ENCODE measurements around the gene ETV5.
"Not testable (repeated sequence)": the region's sequence is repeated elsewhere in the genome, so short reads cannot be mapped to it uniquely, and the experiment has no call there.

Gene ETV5

GRCh38 chr3:186035277-186035676 is 73.6 kb downstream of the ETV5 start:
- no peak for TF ChIP-seq OSR1 (CRISPR knock-in tag; IDR thresholded peaks at IDR 0.05)
- TF ChIP-seq ESRRG (CRISPR knock-in tag; IDR thresholded peaks at IDR 0.05), result no peak
- no peak for TF ChIP-seq CSRNP3 (CRISPR knock-in tag; IDR thresholded peaks at IDR 0.05)
- no peak for TF ChIP-seq ZNF70 (CRISPR knock-in tag; IDR thresholded peaks at IDR 0.05)
- TF ChIP-seq ZC3H10 (CRISPR knock-in tag; IDR thresholded peaks at IDR 0.05), result no peak
- TF ChIP-seq GLIS3 (CRISPR knock-in tag; IDR thresholded peaks at IDR 0.05), result no peak
- no peak for TF ChIP-seq CSDC2 (CRISPR knock-in tag; IDR thresholded peaks at IDR 0.05)
- TF ChIP-seq RARB (CRISPR knock-in tag; IDR thresholded peaks at IDR 0.05), result no peak
- no peak for TF ChIP-seq TSHZ2 (CRISPR knock-in tag; IDR thresholded peaks at IDR 0.05)
- TF ChIP-seq SNAI2 (CRISPR knock-in tag; IDR thresholded peaks at IDR 0.05), result no peak
- no peak for ATAC-seq

GRCh38 chr3:186032321-186032720 is 76.6 kb downstream of the ETV5 start:
- TF ChIP-seq RARB (CRISPR knock-in tag; IDR thresholded peaks at IDR 0.05), result no peak
- no peak for TF ChIP-seq TCF4 (CRISPR knock-in tag; IDR thresholded peaks at IDR 0.05; ENCODE audit: borderline replicate concordance)
- TF ChIP-seq ARNTL (CRISPR knock-in tag; IDR thresholded peaks at IDR 0.05; ENCODE audit: borderline replicate concordance, low read depth), result no peak
- no peak for TF ChIP-seq CSRNP3 (CRISPR knock-in tag; IDR thresholded peaks at IDR 0.05)
- TF ChIP-seq ZNF565 (CRISPR knock-in tag; conservative IDR thresholded peaks at IDR 0.05; ENCODE audit: low read depth), result no peak
- TF ChIP-seq PATZ1 (CRISPR knock-in tag; IDR thresholded peaks at IDR 0.05; ENCODE audit: borderline replicate concordance), result no peak
- no peak for TF ChIP-seq CSDC2 (CRISPR knock-in tag; IDR thresholded peaks at IDR 0.05)
- TF ChIP-seq ISL1 (CRISPR knock-in tag; IDR thresholded peaks at IDR 0.05), result no peak
- TF ChIP-seq ZFP3 (CRISPR knock-in tag; IDR thresholded peaks at IDR 0.05), result no peak
- TF ChIP-seq ZFP30 (CRISPR knock-in tag; IDR thresholded peaks at IDR 0.05), result no peak
- TF ChIP-seq ZNF8 (CRISPR knock-in tag; IDR thresholded peaks at IDR 0.05), result no peak
- no peak for TF ChIP-seq CREB5 (CRISPR knock-in tag; IDR thresholded peaks at IDR 0.05; ENCODE audit: low read depth)
- TF ChIP-seq BACH2 (CRISPR knock-in tag; IDR thresholded peaks at IDR 0.05; ENCODE audit: borderline replicate concordance), result no peak
- TF ChIP-seq PPARA (CRISPR knock-in tag; IDR thresholded peaks at IDR 0.05; ENCODE audit: borderline replicate concordance), result no peak
- TF ChIP-seq GLIS3 (CRISPR knock-in tag; IDR thresholded peaks at IDR 0.05), result no peak
- no peak for TF ChIP-seq TOX (CRISPR knock-in tag; IDR thresholded peaks at IDR 0.05; ENCODE audit: borderline replicate concordance)
- TF ChIP-seq SNAI2 (CRISPR knock-in tag; IDR thresholded peaks at IDR 0.05), result no peak
- no peak for ATAC-seq

GRCh38 chr3:186025993-186026392 is 82.9 kb downstream of the ETV5 start:
- ATAC-seq, result not testable (repeated sequence)
